ENCODE data around the gene CDKAL1.

DNA sequence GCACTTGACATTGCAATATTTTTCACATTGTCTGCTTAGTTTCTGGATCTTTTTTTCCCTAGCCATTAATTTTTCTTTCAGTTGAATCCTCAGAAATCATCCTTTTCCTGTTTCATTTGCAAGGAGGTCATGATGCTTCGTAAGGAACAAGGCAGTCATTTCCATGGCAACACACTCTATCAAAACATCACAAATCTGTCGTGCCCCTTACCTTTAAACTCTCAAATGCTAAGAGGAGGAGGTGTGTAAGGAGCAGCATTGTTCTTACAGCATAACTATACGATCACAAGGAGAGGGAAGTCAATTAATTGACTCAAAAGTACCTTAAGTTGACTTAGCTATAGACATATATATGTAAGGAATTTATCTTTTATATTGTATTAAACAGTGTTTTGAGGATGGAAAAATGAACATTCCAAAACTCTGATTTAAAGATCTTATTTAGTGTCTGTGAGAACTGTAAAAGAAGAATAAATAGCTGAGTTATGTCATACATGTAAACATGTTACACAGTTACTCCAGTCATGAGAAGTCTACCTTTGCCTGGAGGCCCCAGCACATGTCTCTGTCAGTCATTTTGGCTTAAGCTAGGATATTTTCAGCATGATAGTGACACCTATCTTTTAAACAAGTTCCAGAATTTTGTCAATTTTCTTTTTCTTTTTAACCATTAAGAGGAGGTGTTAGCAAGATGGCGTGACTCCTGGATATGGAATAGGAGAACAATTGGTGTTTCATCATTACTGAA lies 41.6 kb downstream of the CDKAL1 start:
- TF ChIP-seq POLR2A (IDR thresholded peaks at IDR 0.05; ENCODE audit: low read depth) (no peak), CTCF (IDR thresholded peaks at IDR 0.05) (no peak)

All from esophagus muscularis mucosa (tissue), 3 donors.